Kidney (tissue), 14 donors: ENCODE measurements around the gene SIRT3. TPM values are rescaled to one million over a fixed set of nuclear protein-coding genes. Genes with fewer than 3 reads are reported as not detected.
"Not testable (repeated sequence)": the region's sequence is repeated elsewhere in the genome, so short reads cannot be mapped to it uniquely, and the experiment has no call there.

Source experiments
- DNase-seq, 5 donors: peaks; one replicate each; pipeline ENCODE4 v3.0.0-alpha.2; 2013 to 2020
- FAIRE-seq: peaks from 2 replicates; lab custom pipeline; 2012; peaks lifted over from hg19 to GRCh38; lab: Jason Lieb, UNC
- H3K27ac ChIP-seq, 2 donors: one replicate each; pipeline ENCODE4 v1.7.0; 2013; ENCODE audit warnings: low read depth in 2 of 2, low read length in 2 of 2, inconsistent platforms in 1 of 2
- H3K27me3 ChIP-seq: one replicate; pipeline ENCODE4 v1.7.1; 2013; ENCODE audit warnings: low read length, inconsistent platforms; ENCODE audit not compliant: control insufficient read depth, insufficient read depth
- H3K36me3 ChIP-seq, 3 donors: one replicate each; pipeline versions ENCODE4 v1.7.0 to v1.7.1; 2013; ENCODE audit warnings: low read length in 3 of 3, control low read depth in 1 of 3, inconsistent platforms in 1 of 3; ENCODE audit not compliant: insufficient read depth in 3 of 3, control insufficient read depth in 2 of 3
- H3K4me1 ChIP-seq, 3 donors: one replicate each; pipeline versions ENCODE4 v1.7.0 to v1.7.1; 2013; ENCODE audit warnings: low read length in 3 of 3, inconsistent platforms in 1 of 3, low read depth in 1 of 3; ENCODE audit not compliant: control insufficient read depth in 2 of 3, insufficient read depth in 2 of 3
- H3K4me3 ChIP-seq, 3 donors: one replicate each; pipeline versions ENCODE4 v1.7.0 to v1.8.1; 2013; ENCODE audit warnings: low read length in 3 of 3, control low read depth in 1 of 3, inconsistent platforms in 1 of 3
- H3K9ac ChIP-seq, 3 donors: one replicate each; pipeline versions ENCODE4 v1.7.0 to v1.7.1; 2013; ENCODE audit warnings: low read length in 3 of 3, control low read depth in 1 of 3, inconsistent platforms in 1 of 3
- H3K9me3 ChIP-seq, 3 donors: one replicate each; pipeline versions ENCODE4 v1.7.0 to v1.7.1; 2013; ENCODE audit warnings: low read length in 3 of 3, control low read depth in 1 of 3, inconsistent platforms in 1 of 3; ENCODE audit not compliant: control insufficient read depth in 2 of 3, insufficient read depth in 1 of 3
- CTCF ChIP-seq: IDR thresholded peaks from 3 replicates; pipeline ENCODE4 v1.5.1; 2012; ENCODE audit warnings: mild to moderate bottlenecking, moderate library complexity, borderline replicate concordance; ENCODE audit not compliant: insufficient read depth; ENCODE audit errors: extremely low read depth
- intact Hi-C: fragments of 100-400 bp; cut with DNase I; formaldehyde crosslinking; loops from one replicate; pipeline ENCODE4 v1.11.1; 2022
- polyA plus RNA-seq: library from polyadenylated mRNA; stranded (reverse); fragments of 350-450 nt; fragmentation: Illumina TruSeq; extraction: RNeasy Lipid Tissue Mini Kit (QIAGEN cat#74804); gene quantifications from one replicate; pipeline ENCODE4 v1.2.3, GENCODE V29; 2014; ENCODE audit warnings: low read depth, low replicate concordance; ENCODE audit not compliant: insufficient read depth
- total RNA-seq: library from RNA; stranded (reverse); fragmentation: NEBNext Ultra II Directional; extraction: Animal tissue kit (Norgen Biotek cat#: 25700); gene quantifications from one replicate; pipeline ENCODE4 v1.2.1, GENCODE V29; 2021
- donor health status: control.
- donor health status: control.
- donor health status: control.
- donor health status: control.
- donor health status: control.
- donor health status: DM: yes; HTN: yes; CAD: no.
- donor health status: Normal renal cell carcinoma (clear cell type).

The SIRT3 gene
- total and polyA plus RNA-seq, 2 donors from 2014 or later, result 28.3 to 28.7 TPM

GRCh38 chr11:270451-271318 lies 34.5 kb upstream of the SIRT3 start:
- Histone ChIP-seq H3K9me3 (no peaks in the 10 kb centered on the region), H3K27ac (no peak overlapping the region), H3K4me3 (no peak overlapping the region), H3K27me3 (no peaks in the 10 kb centered on the region), H3K9ac (no peak overlapping the region), H3K36me3 (no peaks in the 10 kb centered on the region), H3K4me1 (peaks cover 0 to 2% (median 0%) of the 10 kb centered on the region in 3 donors)
- intact Hi-C loops, result no loop called here
- no peak for FAIRE-seq
- no peak for TF ChIP-seq CTCF
- DNase-seq, result peak in 1 of 5 donors; percentile 79

GRCh38 chr11:269146-269890 lies 33.2 kb upstream of the SIRT3 start:
- intact Hi-C loops, result no loop called here

GRCh38 chr11:268716-269145 lies 32.6 kb upstream of the SIRT3 start:
- FAIRE-seq, intact Hi-C loops, H3K9ac ChIP-seq, H3K27me3 ChIP-seq, H3K4me1 ChIP-seq, H3K36me3 ChIP-seq, H3K9me3 ChIP-seq: not testable (repeated sequence)
- H3K27ac ChIP-seq, result peak overlapping the region in 1 of 2 donors; percentile 56
- H3K4me3 ChIP-seq, result peak overlapping the region in 1 of 3 donors; percentile 17
- peak in 2 of 5 donors; percentile 37 to 84 for DNase-seq

More at GRCh38 chr11:269146-269890, 33.2 kb upstream of the SIRT3 start:
- H3K36me3 ChIP-seq, result no peaks in the 10 kb centered on the region
- peaks cover 0 to 2% (median 0%) of the 10 kb centered on the region in 3 donors for H3K4me1 ChIP-seq
- H3K9me3 ChIP-seq, result no peaks in the 10 kb centered on the region
- H3K27me3 ChIP-seq, result no peaks in the 10 kb centered on the region
- H3K27ac ChIP-seq, result peak overlapping the region in 1 of 2 donors; percentile 56
- DNase-seq (peak in 1 of 5 donors; percentile 39), FAIRE-seq (no peak)
- H3K4me3 ChIP-seq, result peak overlapping the region in 2 of 3 donors; percentile 17 to 28
- no peak overlapping the region for H3K9ac ChIP-seq
- TF ChIP-seq CTCF, result no peak
